Activated naive CD4-positive, alpha-beta T cell treated with anti-CD3 and anti-CD28 coated beads for 36 hours (primary cell): ENCODE measurements around the gene TLE5. TPM values are rescaled to one million over a fixed set of nuclear protein-coding genes. Genes with fewer than 3 reads are reported as not detected.
A peak's percentile ranks its signal among the peaks of the same experiment; 100 is the strongest.
"Not testable (repeated sequence)": the region's sequence is repeated elsewhere in the genome, so short reads cannot be mapped to it uniquely, and the experiment has no call there.

Source experiments
- CTCF ChIA-PET: fragments of 350-600 bp; sonication (Branson Sonifier 250); formaldehyde crosslinking; loops from one replicate; lab custom pipeline; 2021; ENCODE audit warnings: antibody characterized with exemption; lab: Charles Lee
- DNase-seq: peaks from one replicate; pipeline ENCODE4 v3.0.0-alpha.2; 2020
- H3K27ac Mint-ChIP-seq: one replicate; pipeline ENCODE4 v1.8.0; 2021; ENCODE audit warnings: mild to moderate bottlenecking, mixed read lengths
- H3K27me3 Mint-ChIP-seq: one replicate; pipeline ENCODE4 v1.8.0; 2021; ENCODE audit warnings: low read depth, mixed read lengths
- H3K36me3 Mint-ChIP-seq: one replicate; pipeline ENCODE4 v1.8.0; 2021; ENCODE audit warnings: low read depth, mixed read lengths
- H3K4me1 Mint-ChIP-seq: one replicate; pipeline ENCODE4 v1.8.0; 2021; ENCODE audit warnings: low read depth, mixed read lengths
- H3K4me3 Mint-ChIP-seq: one replicate; pipeline ENCODE4 v1.8.0; 2021; ENCODE audit warnings: mild to moderate bottlenecking, moderate library complexity, mixed read lengths
- H3K9me3 Mint-ChIP-seq: one replicate; pipeline ENCODE4 v1.8.0; 2021; ENCODE audit warnings: mixed read lengths
- intact Hi-C: fragments of 100-400 bp; cut with micrococcal nuclease; formaldehyde crosslinking; loops from one replicate; pipeline ENCODE4 v1.15.1; 2023
- total RNA-seq, 2 experiments: library from RNA; stranded (reverse); gene quantifications; one replicate each; pipeline ENCODE4 v1.2.3, GENCODE V29; 2021

TLE5 gene
- total RNA-seq, 2 experiments from 2014 or later = 326 to 354 TPM

GRCh38 chr19:3057275-3057714 lies 5.0 kb downstream of the TLE5 start:
- H3K36me3 Mint-ChIP-seq = peaks cover 35% of the 10 kb centered on the region
- H3K9me3 Mint-ChIP-seq = no peaks in the 10 kb centered on the region
- no peaks in the 10 kb centered on the region for H3K27me3 Mint-ChIP-seq
- H3K27ac Mint-ChIP-seq = no peak overlapping the region
- DNase-seq = no peak
- H3K4me1 Mint-ChIP-seq = peaks cover 56% of the 10 kb centered on the region
- intact Hi-C loops = no loop called here
- CTCF ChIA-PET = no interaction called here
- H3K4me3 Mint-ChIP-seq = no peak overlapping the region

DNA sequence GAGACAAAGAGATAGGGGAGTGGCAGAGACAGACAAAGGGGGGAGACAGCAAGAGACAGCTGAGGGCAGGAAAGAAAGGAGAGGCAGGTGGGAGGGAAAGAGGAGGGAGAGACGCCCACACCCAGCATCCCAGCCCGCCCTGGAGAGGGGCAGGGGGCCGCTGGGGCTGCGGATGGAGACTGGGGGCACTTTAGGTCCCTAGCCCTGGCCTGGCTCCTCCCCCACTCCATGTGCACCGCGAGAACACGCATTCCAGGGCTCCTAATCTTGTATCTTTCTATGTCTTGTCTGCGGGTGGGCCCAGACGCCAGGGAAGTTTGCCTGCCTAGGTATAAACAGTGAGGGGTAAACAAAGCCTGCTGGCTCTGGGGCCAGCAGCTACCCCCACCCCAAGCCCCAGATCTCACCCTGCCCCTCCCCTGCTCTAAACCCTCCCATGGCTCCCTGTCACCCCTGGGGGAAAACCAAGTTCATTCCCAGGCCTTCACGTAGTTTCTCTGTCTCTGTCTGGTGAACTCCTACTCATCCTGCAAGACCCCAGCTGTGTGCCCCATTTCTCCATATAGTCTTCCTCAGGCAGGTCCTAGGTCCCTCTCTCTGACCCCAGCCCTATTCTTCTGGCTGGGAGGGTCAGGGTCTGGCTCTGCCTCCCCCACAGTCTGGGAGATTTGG lies 5.7 kb downstream of the TLE5 start:
- DNase-seq = no peak
- CTCF ChIA-PET = no interaction called here
- no peaks in the 10 kb centered on the region for H3K27me3 Mint-ChIP-seq
- H3K4me1 Mint-ChIP-seq = peaks cover 56% of the 10 kb centered on the region
- peaks cover 35% of the 10 kb centered on the region for H3K36me3 Mint-ChIP-seq
- no peak overlapping the region for H3K4me3 Mint-ChIP-seq
- H3K9me3 Mint-ChIP-seq = no peaks in the 10 kb centered on the region
- H3K27ac Mint-ChIP-seq = no peak overlapping the region
- intact Hi-C loops = no loop called here

- Mint-ChIP-seq H3K36me3 (peaks cover 34% of the 10 kb centered on the region), H3K4me3 (no peak overlapping the region), H3K27me3 (no peaks in the 10 kb centered on the region), H3K27ac (no peak overlapping the region), H3K4me1 (peaks cover 55% of the 10 kb centered on the region), H3K9me3 (no peaks in the 10 kb centered on the region)
- CTCF ChIA-PET = no interaction called here
- intact Hi-C loops = no loop called here
- DNase-seq = no peak
These were observed 6.4 kb downstream of the TLE5 start for GRCh38 chr19:3055741-3056416.

- intact Hi-C loops = no loop called here
- H3K4me3 Mint-ChIP-seq = no peak overlapping the region
- no peak for DNase-seq
- CTCF ChIA-PET = no interaction called here
- peaks cover 50% of the 10 kb centered on the region for H3K4me1 Mint-ChIP-seq
- H3K9me3 Mint-ChIP-seq = no peaks in the 10 kb centered on the region
- peaks cover 27% of the 10 kb centered on the region for H3K36me3 Mint-ChIP-seq
- H3K27me3 Mint-ChIP-seq = no peaks in the 10 kb centered on the region
- H3K27ac Mint-ChIP-seq = peak overlapping the region; percentile 38
These were observed 7.1 kb downstream of the TLE5 start for GRCh38 chr19:3054972-3055740.

DNA sequence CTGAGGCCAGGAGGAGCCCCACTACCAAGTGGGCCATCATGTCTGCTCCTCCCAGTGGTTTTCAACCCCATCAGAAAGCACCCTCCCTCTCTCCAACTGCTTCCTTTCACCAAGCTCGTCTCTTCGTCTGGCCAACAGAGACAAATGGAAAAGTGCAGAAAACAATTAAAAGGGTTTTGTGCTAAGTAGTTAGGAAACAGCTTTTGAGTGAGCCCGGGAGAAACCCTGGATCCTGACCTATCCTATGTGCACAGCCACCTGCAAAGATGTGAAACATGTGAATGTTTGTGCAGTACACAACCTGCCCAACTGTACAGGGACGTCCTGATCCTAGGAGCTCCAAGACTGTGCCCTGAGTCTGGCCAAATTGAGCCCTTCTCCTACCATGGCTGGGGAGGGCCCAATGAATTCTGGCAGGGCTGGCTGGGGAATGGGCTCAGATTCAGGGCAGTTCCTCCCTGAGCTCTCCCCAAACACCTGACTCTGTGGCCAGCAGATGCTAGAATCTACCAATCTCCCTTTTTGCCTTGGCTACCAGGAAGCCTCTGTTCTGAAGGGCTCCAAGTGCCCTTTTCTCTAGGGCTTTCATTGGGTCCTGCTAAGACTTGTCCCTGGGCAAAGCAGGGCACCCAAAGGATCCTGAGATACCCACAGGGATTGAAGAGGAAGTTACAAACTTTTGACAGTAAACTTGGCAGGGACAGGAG lies 7.9 kb downstream of the TLE5 start:
- no peak for DNase-seq
- Mint-ChIP-seq H3K4me1 (peaks cover 43% of the 10 kb centered on the region), H3K4me3 (no peak overlapping the region), H3K9me3 (no peaks in the 10 kb centered on the region), H3K36me3 (peaks cover 20% of the 10 kb centered on the region), H3K27ac (peak overlapping the region; percentile 38), H3K27me3 (no peaks in the 10 kb centered on the region)
- CTCF ChIA-PET = interaction anchor here (0.9 kb wide), 1 partner anchor 104 kb away, joined by 3 read pairs; no protein-coding TSS in a partner anchor
- intact Hi-C loops = no loop called here

DNA sequence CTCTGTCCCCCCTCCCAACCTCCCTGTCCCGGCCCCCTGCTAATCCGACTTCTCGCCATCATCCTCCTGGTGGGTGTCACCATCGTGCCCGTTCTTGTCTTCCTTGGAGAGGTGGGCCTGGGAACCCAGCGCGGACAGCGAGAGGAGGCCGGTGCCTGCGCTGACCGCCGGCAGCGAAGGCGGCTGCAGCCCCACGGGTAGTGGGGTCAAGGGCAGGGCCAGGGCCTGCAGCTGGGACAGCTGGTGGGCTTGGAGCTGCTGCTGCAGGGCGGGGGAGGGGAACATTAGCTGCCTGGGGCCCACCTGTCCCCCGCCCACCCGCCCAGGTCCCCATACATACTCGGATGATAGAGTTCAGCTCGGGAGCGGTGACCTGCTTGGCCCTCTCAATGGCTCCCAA lies 8.5 kb downstream of the TLE5 start:
- no peak for DNase-seq
- H3K27ac Mint-ChIP-seq = peak overlapping the region; percentile 24
- peaks cover 19% of the 10 kb centered on the region for H3K36me3 Mint-ChIP-seq
- no peaks in the 10 kb centered on the region for H3K27me3 Mint-ChIP-seq
- peaks cover 45% of the 10 kb centered on the region for H3K4me1 Mint-ChIP-seq
- H3K4me3 Mint-ChIP-seq = no peak overlapping the region
- CTCF ChIA-PET = interaction anchor here (0.9 to 1.2 kb wide), 2 partner anchors 14 to 103 kb away, joined by 3 read pairs; no protein-coding TSS in a partner anchor
- H3K9me3 Mint-ChIP-seq = no peaks in the 10 kb centered on the region
- intact Hi-C loops = no loop called here

DNA sequence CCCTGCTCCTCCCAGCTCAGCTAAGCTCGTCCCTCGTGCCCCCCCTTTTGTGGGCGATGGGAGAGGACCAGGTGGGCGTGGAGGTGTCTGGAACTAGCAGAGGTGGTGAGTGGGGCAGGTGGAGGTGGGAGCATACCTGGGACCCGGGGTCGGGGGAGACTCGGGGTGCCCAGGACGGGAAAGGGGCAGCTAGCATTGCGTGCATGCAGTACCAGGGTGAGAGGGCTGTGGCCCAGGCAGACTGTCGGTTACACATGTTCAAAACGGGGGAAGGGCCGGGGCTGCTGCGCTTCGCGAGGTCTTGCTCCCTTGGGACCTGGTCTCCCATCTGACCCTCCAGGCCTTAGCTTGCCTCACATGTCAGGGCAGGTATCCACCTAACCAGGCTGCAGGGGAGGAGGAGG lies 9.1 kb downstream of the TLE5 start:
- H3K27me3 Mint-ChIP-seq = no peaks in the 10 kb centered on the region
- DNase-seq = no peak
- peak overlapping the region; percentile 24 for H3K27ac Mint-ChIP-seq
- intact Hi-C loops = no loop called here
- CTCF ChIA-PET = interaction anchor here (0.7 to 1.2 kb wide), 4 partner anchors 13 to 53 kb away, joined by 3 read pairs; no protein-coding TSS in a partner anchor
- H3K9me3 Mint-ChIP-seq = no peaks in the 10 kb centered on the region
- H3K36me3 Mint-ChIP-seq = peaks cover 18% of the 10 kb centered on the region
- no peak overlapping the region for H3K4me3 Mint-ChIP-seq
- peaks cover 42% of the 10 kb centered on the region for H3K4me1 Mint-ChIP-seq

- H3K36me3 Mint-ChIP-seq, H3K27me3 Mint-ChIP-seq, H3K27ac Mint-ChIP-seq, intact Hi-C loops, H3K9me3 Mint-ChIP-seq, CTCF ChIA-PET, H3K4me3 Mint-ChIP-seq, DNase-seq: not testable (repeated sequence)
- H3K4me1 Mint-ChIP-seq = peaks cover 30% of the 10 kb centered on the region
These were observed 12.3 kb downstream of the TLE5 start for GRCh38 chr19:3050016-3050415.

DNA sequence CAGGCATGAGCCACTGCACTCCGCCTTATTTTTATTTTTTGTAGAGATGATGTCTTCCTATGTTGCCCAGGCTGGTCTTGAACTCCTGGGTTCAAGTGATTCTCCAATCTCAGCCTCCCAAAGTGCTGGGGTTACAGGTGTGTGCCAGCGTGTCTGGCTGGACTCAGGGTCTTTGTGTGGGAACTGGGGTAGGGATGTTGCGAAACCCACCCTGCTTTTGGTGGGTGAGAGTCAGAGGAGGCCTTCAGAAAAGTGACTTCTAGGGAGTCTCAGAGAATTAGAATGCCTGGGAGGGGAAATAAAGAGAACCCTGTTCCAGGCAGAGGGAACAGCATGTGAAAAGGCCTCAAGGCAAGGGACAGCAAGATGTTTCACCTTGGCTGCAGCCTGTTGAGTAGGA lies 13.2 kb downstream of the TLE5 start:
- Mint-ChIP-seq H3K36me3 (no peaks in the 10 kb centered on the region), H3K9me3 (no peaks in the 10 kb centered on the region), H3K4me3 (no peak overlapping the region), H3K27me3 (no peaks in the 10 kb centered on the region), H3K27ac (no peak overlapping the region), H3K4me1 (peaks cover 21% of the 10 kb centered on the region)
- intact Hi-C loops = no loop called here
- CTCF ChIA-PET = no interaction called here
- DNase-seq = no peak

DNA sequence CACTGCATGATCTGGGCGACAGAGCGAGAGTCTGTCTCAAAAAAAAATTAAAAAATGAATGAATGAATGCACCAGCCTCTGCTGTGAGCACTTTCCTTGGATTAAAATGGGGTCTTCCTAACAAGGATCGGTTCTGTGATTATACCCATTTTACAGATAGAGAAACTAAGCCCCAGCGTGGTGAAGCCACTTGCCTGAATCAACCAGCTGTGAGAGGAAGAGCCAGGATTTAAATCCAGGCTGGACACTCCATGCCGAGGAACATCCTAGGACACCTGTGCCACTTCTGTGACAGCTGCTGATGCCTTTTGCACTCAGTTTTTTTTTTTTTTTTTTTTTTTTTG lies 14.1 kb downstream of the TLE5 start:
- no peak overlapping the region for H3K27ac Mint-ChIP-seq
- H3K36me3 Mint-ChIP-seq = no peaks in the 10 kb centered on the region
- H3K9me3 Mint-ChIP-seq = no peaks in the 10 kb centered on the region
- peaks cover 13% of the 10 kb centered on the region for H3K4me1 Mint-ChIP-seq
- intact Hi-C loops = no loop called here
- DNase-seq = no peak
- no peaks in the 10 kb centered on the region for H3K27me3 Mint-ChIP-seq
- H3K4me3 Mint-ChIP-seq = peak overlapping the region; percentile 75
- CTCF ChIA-PET = no interaction called here

DNA sequence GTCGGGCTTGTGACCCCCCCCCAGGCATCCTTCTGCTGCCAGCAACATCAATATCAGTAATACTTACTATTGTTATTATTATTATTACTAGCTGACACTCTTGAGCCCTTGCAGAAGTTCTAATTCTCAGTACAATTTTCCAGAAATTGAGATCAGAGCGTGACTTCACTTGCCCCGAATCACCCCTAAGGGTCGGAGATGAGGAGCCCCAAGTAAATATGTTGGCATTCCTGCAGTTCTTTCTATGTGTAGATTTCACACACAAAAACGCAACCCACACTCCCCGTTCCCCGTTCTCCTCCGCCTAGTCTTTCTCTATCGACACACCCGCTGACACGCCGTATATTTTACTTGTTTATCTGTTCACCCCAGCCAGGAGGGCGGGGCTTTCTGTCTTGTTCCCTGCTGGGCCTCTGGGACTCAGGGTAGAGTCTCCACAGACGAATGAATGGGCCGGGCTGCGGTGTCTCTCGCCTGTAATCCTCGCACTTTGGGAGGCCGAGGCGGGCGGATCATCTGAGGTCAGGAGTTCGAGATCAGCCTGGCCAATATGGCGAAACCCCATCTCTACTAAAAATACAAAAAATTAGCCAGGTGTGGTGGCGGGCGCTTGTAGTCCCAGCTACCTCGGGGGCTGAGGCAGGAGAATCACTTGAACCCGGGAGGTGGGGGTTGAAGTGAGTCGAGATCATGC lies 14.7 kb downstream of the TLE5 start:
- DNase-seq = peak; percentile 86
- intact Hi-C loops = no loop called here
- Mint-ChIP-seq H3K9me3 (no peaks in the 10 kb centered on the region), H3K27ac (peak overlapping the region; percentile 54), H3K4me3 (peak overlapping the region; percentile 75), H3K27me3 (no peaks in the 10 kb centered on the region), H3K36me3 (no peaks in the 10 kb centered on the region), H3K4me1 (peaks cover 12% of the 10 kb centered on the region)
- CTCF ChIA-PET = no interaction called here
